ENCODE data around the gene ZNF132. TPM values are rescaled to one million over a fixed set of nuclear protein-coding genes. Genes with fewer than 3 reads are reported as not detected.

ZNF132 gene
- total and polyA plus RNA-seq, 9 of the 15 experiments (the other 6 are each of a cell fraction or from before 2014, with no cell fraction given), result 0.03 to 0.42 (median 0.10) TPM; not detected in 5

DNA sequence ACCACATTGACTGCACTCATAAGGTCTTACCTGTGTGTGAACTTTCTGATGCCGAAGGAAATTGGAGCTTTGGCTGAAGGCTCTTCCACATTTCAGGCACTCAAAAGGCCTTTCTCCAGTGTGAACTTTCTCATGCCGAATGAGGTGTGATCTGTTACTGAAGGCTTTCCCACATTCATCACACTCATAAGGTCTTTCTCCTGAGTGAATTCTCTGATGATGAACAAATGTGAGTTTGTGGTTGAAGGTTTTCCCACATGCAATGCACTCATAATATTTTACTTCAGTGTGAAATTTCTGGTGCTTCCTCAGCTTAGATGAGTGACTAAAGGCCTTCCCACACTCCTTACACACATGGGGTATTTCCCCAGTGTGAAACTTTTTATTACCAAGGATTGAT is 5.7 kb downstream of the ZNF132 start:
- no peak for DNase-seq (ENCODE audit: extremely low read depth in 1 of 4, low spot score in 3 of 4)
- Histone ChIP-seq H3K4me2 (ENCODE audit: insufficient read depth, low read length) (no peak overlapping the region), H3K9me3 (replicated peaks; ENCODE audit: control insufficient read depth, insufficient read depth, low read depth, low read length) (peaks cover 13% of the 10 kb centered on the region), H3K79me2 (ENCODE audit: control insufficient read depth, insufficient read depth, low read length) (no peaks in the 10 kb centered on the region), H3K27me3 (ENCODE audit: control insufficient read depth in 2 of 2, insufficient read depth in 2 of 2, low read length in 2 of 2) (no peaks in the 10 kb centered on the region), H4K20me1 (replicated peaks; ENCODE audit: control insufficient read depth, insufficient read depth, low read length) (no peaks in the 10 kb centered on the region), H2AFZ (ENCODE audit: low read depth, low read length) (no peak overlapping the region), H3K4me3 (no peak overlapping the region), H3K36me3 (ENCODE audit: control insufficient read depth, insufficient read depth, low read length) (no peaks in the 10 kb centered on the region; the same call in 2 of the 3 replicates), H3K27ac (ENCODE audit: extremely low read depth, low read depth, low read length) (no peak overlapping the region), H3K9me1 (ENCODE audit: control insufficient read depth, insufficient read depth, low read length) (no peaks in the 10 kb centered on the region), H3K4me1 (replicated peaks in 1 of 2; ENCODE audit: control insufficient read depth in 2 of 2, insufficient read depth in 2 of 2, low read length in 2 of 2) (no peaks in the 10 kb centered on the region), H3K9ac (ENCODE audit: insufficient read depth in 1 of 2, low read depth in 2 of 2, low read length in 2 of 2) (no peak overlapping the region)
- intact Hi-C loops (cut with micrococcal nuclease), result no loop called here
- no TSS peak for BruUV-seq (replicated peaks)
- TF ChIP-seq ZNF75A (CRISPR knock-in tag; IDR thresholded peaks at IDR 0.05) (peak; percentile 84), PTBP1 (IDR thresholded peaks at IDR 0.05; ENCODE audit: low read depth, low read length) (no peak), SLC30A9 (CRISPR knock-in tag; IDR thresholded peaks at IDR 0.05) (no peak)
- in situ Hi-C loops (cut with MboI), result no loop called here
- no peak for ATAC-seq
- POLR2A ChIA-PET, result interaction anchor here (0.6 kb wide), 1 partner anchor 17 kb away, joined by 3 read pairs; the partner anchor contains the start of gene ZNF324B
- FAIRE-seq, result no peak
- CTCF ChIA-PET (ENCODE audit: low intra/inter-chr PET ratio), result no interaction called here
- WGBS (ENCODE audit: insufficient coverage, low coverage, missing lambda C conversion rate), result 54% methylated on average over 2 of the region's 2 CpGs

DNA sequence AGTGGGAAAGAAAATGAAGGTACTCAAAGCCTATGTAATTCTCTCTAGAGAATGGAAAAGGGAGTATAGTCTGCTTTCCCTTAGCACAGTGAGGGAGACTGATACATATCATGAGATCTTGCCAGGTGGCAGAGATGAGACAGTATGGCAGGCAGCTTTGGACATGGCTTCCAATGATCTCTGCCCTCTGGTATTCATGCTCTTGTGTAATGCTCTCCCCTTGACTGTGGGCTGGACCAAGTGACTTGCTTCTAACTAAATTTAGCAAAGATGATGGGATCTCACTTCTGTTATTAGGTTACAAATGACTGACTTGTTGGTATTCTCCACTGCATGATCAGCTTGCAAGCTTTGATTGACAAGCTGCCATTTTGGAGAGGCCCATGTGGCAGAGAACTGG is 10.2 kb downstream of the ZNF132 start:
- CTCF ChIA-PET (ENCODE audit: low intra/inter-chr PET ratio), result no interaction called here
- H3K9me3 ChIP-seq (replicated peaks; ENCODE audit: control insufficient read depth, insufficient read depth, low read depth, low read length), result peaks cover 10% of the 10 kb centered on the region
- TF ChIP-seq MTA1 (IDR thresholded peaks at IDR 0.05; ENCODE audit: borderline replicate concordance) (no peak), ZNF551 (CRISPR knock-in tag; IDR thresholded peaks at IDR 0.05) (no peak), POLR2H (tag; IDR thresholded peaks at IDR 0.05; ENCODE audit: low read depth) (no peak), ERF (CRISPR knock-in tag; IDR thresholded peaks at IDR 0.05) (no peak), CCAR2 (IDR thresholded peaks at IDR 0.05; ENCODE audit: low read depth, low read length) (no peak), KAT8 (IDR thresholded peaks at IDR 0.05; ENCODE audit: low read depth) (no peak), POLR3G (IDR thresholded peaks at IDR 0.05; ENCODE audit: extremely low read depth, insufficient read length, insufficient replicate concordance) (no peak), RUNX1 (IDR thresholded peaks at IDR 0.05; ENCODE audit: low read depth) (no peak)
- TF ChIP-seq, protein P1, sequence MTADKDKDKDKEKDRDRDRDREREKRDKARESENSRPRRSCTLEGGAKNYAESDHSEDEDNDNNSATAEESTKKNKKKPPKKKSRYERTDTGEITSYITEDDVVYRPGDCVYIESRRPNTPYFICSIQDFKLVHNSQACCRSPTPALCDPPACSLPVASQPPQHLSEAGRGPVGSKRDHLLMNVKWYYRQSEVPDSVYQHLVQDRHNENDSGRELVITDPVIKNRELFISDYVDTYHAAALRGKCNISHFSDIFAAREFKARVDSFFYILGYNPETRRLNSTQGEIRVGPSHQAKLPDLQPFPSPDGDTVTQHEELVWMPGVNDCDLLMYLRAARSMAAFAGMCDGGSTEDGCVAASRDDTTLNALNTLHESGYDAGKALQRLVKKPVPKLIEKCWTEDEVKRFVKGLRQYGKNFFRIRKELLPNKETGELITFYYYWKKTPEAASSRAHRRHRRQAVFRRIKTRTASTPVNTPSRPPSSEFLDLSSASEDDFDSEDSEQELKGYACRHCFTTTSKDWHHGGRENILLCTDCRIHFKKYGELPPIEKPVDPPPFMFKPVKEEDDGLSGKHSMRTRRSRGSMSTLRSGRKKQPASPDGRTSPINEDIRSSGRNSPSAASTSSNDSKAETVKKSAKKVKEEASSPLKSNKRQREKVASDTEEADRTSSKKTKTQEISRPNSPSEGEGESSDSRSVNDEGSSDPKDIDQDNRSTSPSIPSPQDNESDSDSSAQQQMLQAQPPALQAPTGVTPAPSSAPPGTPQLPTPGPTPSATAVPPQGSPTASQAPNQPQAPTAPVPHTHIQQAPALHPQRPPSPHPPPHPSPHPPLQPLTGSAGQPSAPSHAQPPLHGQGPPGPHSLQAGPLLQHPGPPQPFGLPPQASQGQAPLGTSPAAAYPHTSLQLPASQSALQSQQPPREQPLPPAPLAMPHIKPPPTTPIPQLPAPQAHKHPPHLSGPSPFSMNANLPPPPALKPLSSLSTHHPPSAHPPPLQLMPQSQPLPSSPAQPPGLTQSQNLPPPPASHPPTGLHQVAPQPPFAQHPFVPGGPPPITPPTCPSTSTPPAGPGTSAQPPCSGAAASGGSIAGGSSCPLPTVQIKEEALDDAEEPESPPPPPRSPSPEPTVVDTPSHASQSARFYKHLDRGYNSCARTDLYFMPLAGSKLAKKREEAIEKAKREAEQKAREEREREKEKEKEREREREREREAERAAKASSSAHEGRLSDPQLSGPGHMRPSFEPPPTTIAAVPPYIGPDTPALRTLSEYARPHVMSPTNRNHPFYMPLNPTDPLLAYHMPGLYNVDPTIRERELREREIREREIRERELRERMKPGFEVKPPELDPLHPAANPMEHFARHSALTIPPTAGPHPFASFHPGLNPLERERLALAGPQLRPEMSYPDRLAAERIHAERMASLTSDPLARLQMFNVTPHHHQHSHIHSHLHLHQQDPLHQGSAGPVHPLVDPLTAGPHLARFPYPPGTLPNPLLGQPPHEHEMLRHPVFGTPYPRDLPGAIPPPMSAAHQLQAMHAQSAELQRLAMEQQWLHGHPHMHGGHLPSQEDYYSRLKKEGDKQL (CRISPR knock-in tag; IDR thresholded peaks at IDR 0.05; ENCODE audit: borderline replicate concordance), result no peak

More for the DNA sequence above, 10.2 kb downstream of the ZNF132 start:
- no peaks in the 10 kb centered on the region for H3K9me1 ChIP-seq (ENCODE audit: control insufficient read depth, insufficient read depth, low read length)
- H3K36me3 ChIP-seq (ENCODE audit: control insufficient read depth, insufficient read depth, low read length), result peaks cover 2% of the 10 kb centered on the region; the same call in 1 of the 3 replicates
- intact Hi-C loops (cut with micrococcal nuclease), result no loop called here
- FAIRE-seq (peak; percentile 62), ATAC-seq (no peak), DNase-seq (ENCODE audit: extremely low read depth in 1 of 4, low spot score in 3 of 4) (no peak)
- no peaks in the 10 kb centered on the region for H3K79me2 ChIP-seq (ENCODE audit: control insufficient read depth, insufficient read depth, low read length)
- no peak overlapping the region for H3K27ac ChIP-seq (ENCODE audit: extremely low read depth, low read depth, low read length)
- H3K4me2 ChIP-seq (ENCODE audit: insufficient read depth, low read length), result no peak overlapping the region
- no peaks in the 10 kb centered on the region for H3K27me3 ChIP-seq (ENCODE audit: control insufficient read depth in 2 of 2, insufficient read depth in 2 of 2, low read length in 2 of 2)
- H3K4me1 ChIP-seq (replicated peaks in 1 of 2; ENCODE audit: control insufficient read depth in 2 of 2, insufficient read depth in 2 of 2, low read length in 2 of 2), result no peaks in the 10 kb centered on the region
- no peak overlapping the region for H3K9ac ChIP-seq (ENCODE audit: insufficient read depth in 1 of 2, low read depth in 2 of 2, low read length in 2 of 2)
- in situ Hi-C loops (cut with MboI), result no loop called here
- H2AFZ ChIP-seq (ENCODE audit: low read depth, low read length), result no peak overlapping the region
- POLR2A ChIA-PET, result interaction anchor here (1.1 to 1.8 kb wide), 2 partner anchors 20 to 23 kb away, joined by 3 to 7 read pairs; partner anchors contain the start of gene ZNF584
- H3K4me3 ChIP-seq, result no peak overlapping the region
- no peaks in the 10 kb centered on the region for H4K20me1 ChIP-seq (replicated peaks; ENCODE audit: control insufficient read depth, insufficient read depth, low read length)
- no TSS peak for BruUV-seq (replicated peaks)

All from K562 (cell line).